ENCODE results near the gene PRKG1. TPM values are rescaled to one million over a fixed set of nuclear protein-coding genes. Genes with fewer than 3 reads are reported as not detected.

Gene PRKG1
- total and polyA plus RNA-seq, 2 of the 8 experiments (the other 6 are each of a cell fraction or from before 2014, with no cell fraction given) = 4.2 to 15.2 TPM

- Histone ChIP-seq H3K23me2 (ENCODE audit: low read depth, low read length) (no peaks in the 10 kb centered on the region), H2BK5ac (ENCODE audit: low read depth, low read length) (no peak overlapping the region), H3K79me2 (ENCODE audit: control insufficient read depth in 1 of 2, insufficient read depth in 2 of 2, low read length in 2 of 2) (no peaks in the 10 kb centered on the region), H4K91ac (replicated peaks; ENCODE audit: insufficient read length, low read length) (no peak overlapping the region), H3K4ac (replicated peaks; ENCODE audit: insufficient read length, low read depth, low read length) (no peak overlapping the region), H2BK20ac (ENCODE audit: low read length) (no peak overlapping the region), H3K79me1 (ENCODE audit: low read depth, low read length) (no peaks in the 10 kb centered on the region), H3K23ac (ENCODE audit: insufficient read length) (no peak overlapping the region), H3K36me3 (ENCODE audit: control insufficient read depth in 2 of 4, insufficient read depth in 4 of 4, low read length in 3 of 4) (no peaks in the 10 kb centered on the region), H3K9me3 (ENCODE audit: insufficient read depth in 2 of 2, low read depth in 1 of 2, low read length in 1 of 2) (no peaks in the 10 kb centered on the region), H2AK5ac (ENCODE audit: low read depth, low read length) (no peak overlapping the region), H2BK12ac (ENCODE audit: low read depth, low read length) (no peak overlapping the region), H3K14ac (ENCODE audit: insufficient read length) (no peak overlapping the region), H2BK15ac (ENCODE audit: low read length) (no peak overlapping the region), H3K27me3 (replicated peaks in 1 of 4; ENCODE audit: control insufficient read depth in 3 of 4, extremely low read depth in 1 of 4, insufficient read depth in 3 of 4, low read length in 3 of 4) (no peaks in the 10 kb centered on the region), H3K56ac (replicated peaks; ENCODE audit: insufficient read length, low read depth, low read length) (no peak overlapping the region), H2AFZ (ENCODE audit: low read length) (no peak overlapping the region), H3K4me2 (ENCODE audit: insufficient read depth in 1 of 2, low read depth in 2 of 2, low read length in 2 of 2) (no peak overlapping the region), H4K5ac (ENCODE audit: insufficient read length, low read depth, low read length) (no peak overlapping the region), H3K4me1 (replicated peaks in 1 of 4; ENCODE audit: control insufficient read depth in 3 of 4, insufficient read depth in 4 of 4, low read length in 3 of 4) (no peaks in the 10 kb centered on the region), H3K18ac (ENCODE audit: extremely low read depth, low read length) (no peak overlapping the region), H4K20me1 (replicated peaks in 1 of 2; ENCODE audit: control insufficient read depth in 1 of 2, insufficient read depth in 2 of 2, low read length in 2 of 2) (no peaks in the 10 kb centered on the region), H4K8ac (ENCODE audit: extremely low read depth, insufficient read depth, low read length) (no peak overlapping the region), H2BK120ac (replicated peaks; ENCODE audit: low read depth, low read length) (no peak overlapping the region), H3K4me3 (ENCODE audit: extremely low read depth in 1 of 4, insufficient read depth in 2 of 4, low read depth in 3 of 4, low read length in 4 of 4) (no peak overlapping the region), H3K27ac (ENCODE audit: low read depth, low read length) (no peak overlapping the region), H3K9ac (replicated peaks in 1 of 4; ENCODE audit: extremely low read depth in 1 of 4, low read depth in 3 of 4, low read length in 3 of 4) (no peak overlapping the region)
- no peak for FAIRE-seq
- ChIA-PET POLR2A (ENCODE audit: partially characterized antibody) (interaction anchor here (0.8 to 1.1 kb wide), 2 partner anchors 16 to 73 kb away, joined by 3 read pairs; no protein-coding TSS in a partner anchor), CTCF (ENCODE audit: partially characterized antibody) (interaction anchor here (1.1 kb wide), 1 partner anchor 26 kb away, joined by 3 read pairs; no protein-coding TSS in a partner anchor)
- DNase-seq (ENCODE audit: low read depth in 1 of 2, low spot score in 2 of 2) = no peak
- TF ChIP-seq SAP30 (IDR thresholded peaks at IDR 0.05; ENCODE audit: insufficient read depth, insufficient replicate concordance, low read length) = no peak
- no peak for TF ChIP-seq CBX5 (IDR thresholded peaks at IDR 0.05; ENCODE audit: low read depth, low read length)
- TF ChIP-seq MAFK (IDR thresholded peaks at IDR 0.05; ENCODE audit: low read depth, low read length) = no peak
- no peak for TF ChIP-seq RXRA (IDR thresholded peaks at IDR 0.05; ENCODE audit: insufficient read depth, low read depth, low read length)
- TF ChIP-seq SUZ12 (IDR thresholded peaks at IDR 0.05; ENCODE audit: low read length) = no peak
- TF ChIP-seq E2F6 (IDR thresholded peaks at IDR 0.05) = no peak
- TF ChIP-seq RFX5 (IDR thresholded peaks at IDR 0.05; ENCODE audit: borderline replicate concordance, low read depth, low read length) = no peak
- TF ChIP-seq RNF2 (IDR thresholded peaks at IDR 0.05; ENCODE audit: borderline replicate concordance, low read depth, low read length, missing control alignments, poor library complexity, severe bottlenecking) = no peak
- no peak for TF ChIP-seq SIN3A (conservative IDR thresholded peaks at IDR 0.05 in 1 of 2, IDR thresholded peaks at IDR 0.05 in 1 of 2; ENCODE audit: low read depth in 1 of 2, low read length in 2 of 2)
- TF ChIP-seq CHD1 (IDR thresholded peaks at IDR 0.05; ENCODE audit: low read depth, low read length) = no peak
- TF ChIP-seq CBX8 (IDR thresholded peaks at IDR 0.05; ENCODE audit: borderline replicate concordance, low read depth, low read length) = no peak
- WGBS, 2 experiments (ENCODE audit: extremely low coverage in 1 of 2, insufficient coverage in 1 of 2, insufficient read length in 1 of 2, insufficient replicate concordance in 2 of 2, low coverage in 1 of 2, low lambda C conversion rate in 2 of 2, missing lambda C conversion rate in 1 of 2) = 94% methylated on average over 4 of the region's 4 CpGs; no CpG with 5 or more reads in 1 of the 2 experiments
These were observed 1031.7 kb downstream of the PRKG1 start for GRCh38 chr10:52106011-52106410.

Measured in H1 (cell line).